SJSA1 (cell line): ENCODE results near the gene NCS1. TPM values are rescaled to one million over a fixed set of nuclear protein-coding genes. Genes with fewer than 3 reads are reported as not detected.

ENCODE experiments used
- DNase-seq, 2 experiments: peaks; one replicate each; pipeline ENCODE4 v3.0.0-alpha.2; 2015 to 2020; ENCODE audit warnings: low spot score in 2 of 2, low read depth in 1 of 2
- H3K27ac ChIP-seq: fragments of 250-450 bp; sonication (Bioruptor Pico); 2 replicates; pipeline ENCODE4 v1.5.1; 2020; ENCODE audit warnings: mild to moderate bottlenecking, moderate library complexity
- H3K27me3 ChIP-seq: fragments of 250-450 bp; sonication (Bioruptor Pico); replicated peaks from 2 replicates; pipeline ENCODE4 v1.5.1; 2020; ENCODE audit warnings: mild to moderate bottlenecking, moderate library complexity
- H3K36me3 ChIP-seq: fragments of 250-450 bp; sonication (Bioruptor Pico); 2 replicates; pipeline ENCODE4 v1.5.1; 2020; ENCODE audit warnings: mild to moderate bottlenecking
- H3K4me1 ChIP-seq: fragments of 250-450 bp; sonication (Bioruptor Pico); replicated peaks from 2 replicates; pipeline ENCODE4 v1.6.1; 2021; ENCODE audit warnings: mild to moderate bottlenecking
- H3K4me3 ChIP-seq: fragments of 250-450 bp; sonication (Bioruptor Pico); 2 replicates; pipeline ENCODE4 v1.5.1; 2020; ENCODE audit warnings: mild to moderate bottlenecking
- H3K9me3 ChIP-seq: fragments of 250-450 bp; sonication (Bioruptor Pico); replicated peaks from 2 replicates; pipeline ENCODE4 v1.5.1; 2020; ENCODE audit warnings: mild to moderate bottlenecking
- total RNA-seq: library from RNA; depleted of rRNA; stranded (reverse); fragments of >200 nt; shearing (Covaris generic); gene quantifications from 2 replicates; pipeline ENCODE4 v1.2.3, GENCODE V29; 2014

NCS1 gene
- total RNA-seq, 1 experiment from 2014 or later = 44.6 TPM

DNA sequence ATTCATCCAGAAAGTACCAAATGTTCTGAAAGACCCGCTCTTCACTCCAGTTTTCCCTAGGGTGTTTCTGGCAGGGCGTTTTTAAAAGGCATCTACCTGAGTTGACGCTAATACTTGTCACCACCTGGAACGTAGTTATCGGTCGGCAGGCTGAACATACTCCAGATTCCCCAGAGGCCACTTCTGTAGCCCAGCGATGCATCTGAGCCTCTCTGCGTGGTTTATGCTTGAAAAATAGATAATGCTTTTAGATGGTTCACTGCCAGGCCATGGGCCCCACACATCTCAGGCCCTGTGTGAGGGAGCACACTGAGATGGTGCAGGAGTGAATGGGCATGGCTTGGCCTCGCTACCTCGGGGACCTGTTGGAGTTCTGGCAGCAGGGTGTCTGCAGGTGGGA is 33.0 kb upstream of the NCS1 start:
- DNase-seq = no peak
- no peaks in the 10 kb centered on the region for H3K9me3 ChIP-seq

DNA sequence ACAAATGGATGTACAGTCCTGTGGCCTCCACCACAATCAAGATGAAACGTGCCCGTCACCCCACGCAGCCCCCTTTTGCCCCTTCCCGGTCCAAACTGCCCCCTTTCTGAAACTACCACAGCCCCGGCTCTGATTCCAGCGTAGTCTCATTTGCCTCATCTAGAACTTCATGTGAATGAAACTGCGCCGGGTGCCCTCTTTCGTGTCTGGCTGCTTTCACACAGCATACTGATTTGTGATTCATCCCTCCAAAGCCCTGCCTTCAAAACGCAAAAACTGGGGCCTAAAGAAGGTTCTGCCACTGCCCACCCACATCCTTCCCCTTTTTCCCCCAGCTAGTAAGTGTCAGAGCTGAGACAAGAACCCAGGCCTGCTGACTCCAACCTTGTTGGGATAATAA is 31.5 kb upstream of the NCS1 start:
- H3K4me1 ChIP-seq = peaks cover 35% of the 10 kb centered on the region
- peaks cover 12% of the 10 kb centered on the region for H3K36me3 ChIP-seq
- no peaks in the 10 kb centered on the region for H3K27me3 ChIP-seq
- no peak overlapping the region for H3K4me3 ChIP-seq
- no peaks in the 10 kb centered on the region for H3K9me3 ChIP-seq
- H3K27ac ChIP-seq = no peak overlapping the region
- DNase-seq = no peak

More for the DNA sequence above, 33.0 kb upstream of the NCS1 start:
- Histone ChIP-seq H3K4me1 (peaks cover 35% of the 10 kb centered on the region), H3K27me3 (no peaks in the 10 kb centered on the region), H3K4me3 (no peak overlapping the region), H3K27ac (peak overlapping the region; percentile 53; the same call in 1 of the 2 replicates), H3K36me3 (peaks cover 18% of the 10 kb centered on the region)

DNA sequence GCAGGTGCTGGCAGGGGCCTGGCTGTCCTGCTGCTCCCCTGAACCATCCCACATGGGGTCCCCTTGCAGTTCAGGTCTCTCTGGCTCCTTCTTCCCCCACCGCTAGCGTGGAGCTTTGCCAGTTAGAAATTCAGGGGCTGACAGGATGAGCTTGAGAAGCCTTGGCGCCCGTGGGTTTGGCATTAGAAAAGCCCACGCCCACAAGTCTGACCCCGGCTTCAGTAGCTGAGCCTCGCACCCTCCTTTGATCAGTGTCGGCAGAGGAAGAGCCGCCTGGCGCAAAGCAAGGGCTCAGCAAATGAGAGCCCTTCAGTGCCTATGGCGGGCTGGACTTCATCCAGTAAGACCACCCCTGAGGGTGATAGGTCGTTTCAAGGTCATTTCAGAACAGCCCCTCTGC is 30.1 kb upstream of the NCS1 start:
- no peak overlapping the region for H3K4me3 ChIP-seq
- peaks cover 2% of the 10 kb centered on the region; the same call in 1 of the 2 replicates for H3K36me3 ChIP-seq
- peaks cover 35% of the 10 kb centered on the region for H3K4me1 ChIP-seq
- no peak for DNase-seq
- no peaks in the 10 kb centered on the region; the same call in 1 of the 2 replicates for H3K27me3 ChIP-seq
- no peaks in the 10 kb centered on the region for H3K9me3 ChIP-seq
- H3K27ac ChIP-seq = no peak overlapping the region

DNA sequence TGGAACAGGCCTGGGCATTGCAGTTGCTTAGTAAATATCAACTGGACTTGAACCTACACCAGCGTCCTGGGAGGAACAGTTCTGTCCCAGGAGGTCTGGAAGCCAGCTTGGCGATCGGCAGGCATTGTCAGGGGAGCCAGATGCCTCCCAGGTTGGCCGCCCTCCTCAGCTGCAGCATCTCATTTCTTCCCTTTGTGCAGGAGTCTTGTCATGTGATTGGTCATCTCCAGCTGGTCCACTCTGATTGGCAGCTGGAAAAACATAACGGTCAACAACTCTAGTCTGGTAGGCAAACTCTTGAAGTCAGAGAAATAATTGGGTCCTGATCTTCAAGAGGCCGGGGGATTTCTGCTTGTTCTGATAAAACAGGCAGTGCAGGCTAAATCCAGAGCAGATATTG is 29.6 kb upstream of the NCS1 start:
- Histone ChIP-seq H3K9me3 (no peaks in the 10 kb centered on the region), H3K4me3 (no peak overlapping the region), H3K36me3 (no peaks in the 10 kb centered on the region), H3K4me1 (peaks cover 29% of the 10 kb centered on the region), H3K27ac (no peak overlapping the region), H3K27me3 (no peaks in the 10 kb centered on the region; the same call in 1 of the 2 replicates)
- no peak for DNase-seq

DNA sequence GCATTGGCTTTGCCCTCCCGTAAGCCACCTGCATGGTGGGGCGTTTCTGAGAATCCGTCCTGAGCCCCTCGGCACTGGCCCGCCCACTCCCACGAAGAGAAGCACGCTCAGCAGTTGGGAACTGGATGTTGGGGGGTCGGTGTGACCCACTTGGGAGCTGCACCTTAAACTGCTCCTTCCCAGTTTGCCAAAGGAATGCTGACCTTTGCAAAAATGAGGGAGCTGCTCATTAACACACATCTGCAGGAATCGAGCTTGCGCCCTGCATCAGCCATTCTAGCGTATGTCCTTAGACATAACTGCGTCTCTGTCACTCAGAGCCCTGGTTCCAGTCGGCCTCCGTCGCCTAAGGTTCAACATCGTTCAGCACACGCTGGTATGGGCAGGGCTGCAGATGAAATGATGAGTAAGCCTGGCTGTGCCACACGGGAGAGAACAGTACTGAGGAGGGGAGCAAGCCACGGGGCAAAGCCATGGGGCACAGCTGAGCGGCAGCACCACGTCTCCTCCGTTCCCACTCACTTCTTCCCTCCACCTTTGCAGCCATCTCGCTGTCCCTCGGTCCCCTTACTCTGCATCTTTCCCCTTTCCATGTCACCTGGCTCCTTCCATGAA is 28.8 kb upstream of the NCS1 start:
- no peak overlapping the region for H3K27ac ChIP-seq
- peaks cover 22% of the 10 kb centered on the region for H3K4me1 ChIP-seq
- DNase-seq = no peak
- H3K9me3 ChIP-seq = no peaks in the 10 kb centered on the region
- no peak overlapping the region for H3K4me3 ChIP-seq
- no peaks in the 10 kb centered on the region for H3K36me3 ChIP-seq
- no peaks in the 10 kb centered on the region; the same call in 1 of the 2 replicates for H3K27me3 ChIP-seq

DNA sequence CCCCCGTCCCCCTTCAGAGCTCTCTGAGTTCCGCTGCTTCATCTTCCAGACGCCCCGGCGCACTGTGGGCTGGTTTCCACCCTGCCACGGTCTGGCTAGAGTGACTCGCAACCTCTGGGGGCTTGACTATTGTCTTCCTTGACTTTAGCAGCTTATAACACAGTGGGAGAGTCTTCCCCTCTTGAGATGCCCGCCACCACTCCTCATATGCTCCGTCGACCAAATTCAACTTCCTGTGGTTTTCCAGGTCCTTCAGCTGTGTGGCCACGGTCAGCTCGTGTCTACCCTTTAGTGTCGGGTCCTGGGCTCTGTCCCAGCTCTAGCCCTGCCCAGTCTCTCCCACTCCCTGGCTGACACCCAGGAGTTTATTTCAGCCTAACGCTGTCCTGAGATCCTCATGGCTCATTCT is 28.2 kb upstream of the NCS1 start:
- Histone ChIP-seq H3K36me3 (no peaks in the 10 kb centered on the region), H3K9me3 (no peaks in the 10 kb centered on the region), H3K4me3 (no peak overlapping the region), H3K4me1 (peaks cover 16% of the 10 kb centered on the region), H3K27me3 (no peaks in the 10 kb centered on the region; the same call in 1 of the 2 replicates), H3K27ac (no peak overlapping the region)
- peak in 1 of 2 experiments; percentile 25 for DNase-seq

DNA sequence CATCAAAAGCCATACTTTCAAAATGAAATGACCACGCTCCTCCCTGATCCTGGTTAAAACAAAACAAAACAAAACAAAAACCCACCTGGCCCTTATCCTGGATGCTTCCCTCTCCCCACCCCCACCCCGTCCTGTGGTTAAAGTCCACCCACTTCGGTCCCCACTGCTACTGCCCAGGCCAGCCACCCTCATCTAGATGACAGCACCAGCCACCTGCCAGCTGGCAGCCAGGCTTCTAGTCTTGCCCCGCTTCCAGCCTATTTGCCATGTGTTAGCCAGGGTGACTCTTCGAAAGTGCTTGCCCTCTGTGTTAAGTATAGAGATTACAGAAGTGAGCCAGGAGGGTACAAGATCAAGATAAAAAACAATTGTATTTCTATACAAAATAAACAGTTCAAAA is 27.5 kb upstream of the NCS1 start:
- DNase-seq = no peak
- no peak overlapping the region for H3K27ac ChIP-seq
- peaks cover 9% of the 10 kb centered on the region for H3K4me1 ChIP-seq
- H3K4me3 ChIP-seq = no peak overlapping the region
- no peaks in the 10 kb centered on the region for H3K36me3 ChIP-seq
- H3K27me3 ChIP-seq = no peaks in the 10 kb centered on the region; the same call in 1 of the 2 replicates
- no peaks in the 10 kb centered on the region for H3K9me3 ChIP-seq

DNA sequence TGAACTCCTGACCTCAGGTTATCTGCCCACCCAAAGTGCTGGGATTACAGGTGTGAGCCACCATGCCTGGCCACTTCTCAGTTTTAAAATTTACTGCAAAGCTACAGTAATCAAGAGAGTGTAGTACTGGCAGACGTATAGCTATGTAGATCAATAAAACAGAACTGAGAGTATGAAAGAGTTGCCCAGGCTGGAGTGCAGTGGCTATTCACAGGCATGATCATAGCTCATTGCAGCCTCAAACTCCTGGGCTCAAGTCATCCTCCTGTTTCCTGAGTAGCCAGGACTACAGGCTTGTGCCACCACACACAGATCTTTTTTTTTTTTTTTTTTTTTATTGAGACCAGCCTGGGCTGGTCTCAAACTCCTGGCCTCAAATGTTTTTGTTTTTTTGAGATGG is 26.5 kb upstream of the NCS1 start:
- no peak for DNase-seq
- Histone ChIP-seq H3K27me3 (no peaks in the 10 kb centered on the region; the same call in 1 of the 2 replicates), H3K9me3 (no peaks in the 10 kb centered on the region), H3K4me1 (peaks cover 12% of the 10 kb centered on the region), H3K4me3 (no peak overlapping the region), H3K36me3 (no peaks in the 10 kb centered on the region), H3K27ac (no peak overlapping the region)

DNA sequence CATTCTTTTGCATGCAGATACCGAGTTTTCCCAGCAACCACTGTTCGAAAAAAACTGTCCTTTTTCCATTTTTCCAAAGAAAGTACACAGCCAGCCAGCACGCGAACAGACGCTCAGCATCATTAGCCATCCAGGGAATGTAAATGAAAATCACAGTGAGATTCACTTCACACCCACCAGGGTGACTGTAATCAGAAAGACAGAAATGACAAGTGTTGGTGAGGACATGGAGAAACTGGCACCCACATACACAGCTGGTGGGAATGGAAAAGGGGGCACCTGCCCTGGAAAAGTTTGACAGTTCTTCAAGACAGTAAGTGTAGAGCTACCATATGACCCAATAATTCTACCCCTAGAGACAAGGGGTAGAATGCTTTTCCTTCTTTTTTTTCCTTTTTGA is 25.0 kb upstream of the NCS1 start:
- no peaks in the 10 kb centered on the region for H3K36me3 ChIP-seq
- H3K4me1 ChIP-seq = peaks cover 17% of the 10 kb centered on the region
- no peak for DNase-seq
- H3K27me3 ChIP-seq = no peaks in the 10 kb centered on the region; the same call in 1 of the 2 replicates
- H3K4me3 ChIP-seq = no peak overlapping the region
- no peaks in the 10 kb centered on the region for H3K9me3 ChIP-seq
- no peak overlapping the region for H3K27ac ChIP-seq

DNA sequence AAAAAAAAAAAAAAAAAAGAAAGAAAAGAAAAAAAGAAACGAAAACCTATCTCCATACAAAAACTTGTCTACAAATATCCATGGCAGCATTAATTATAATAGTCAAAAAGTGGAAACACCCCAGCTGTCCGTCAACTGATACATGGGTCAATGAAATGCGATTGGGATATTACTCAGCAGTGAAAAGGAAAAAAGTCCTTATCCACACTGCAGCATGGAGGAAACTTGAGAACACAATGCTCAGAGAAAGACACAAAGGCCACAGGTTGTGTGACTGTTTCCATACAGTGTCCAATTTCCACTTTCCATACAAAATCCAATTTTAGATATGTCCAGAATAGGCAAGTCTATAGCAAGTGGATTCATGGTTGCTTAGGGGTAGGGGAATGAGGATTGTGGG is 24.3 kb upstream of the NCS1 start:
- Histone ChIP-seq H3K4me1 (peaks cover 17% of the 10 kb centered on the region), H3K9me3 (no peaks in the 10 kb centered on the region), H3K27me3 (no peaks in the 10 kb centered on the region; the same call in 1 of the 2 replicates), H3K27ac (no peak overlapping the region), H3K4me3 (no peak overlapping the region), H3K36me3 (no peaks in the 10 kb centered on the region)
- no peak for DNase-seq

DNA sequence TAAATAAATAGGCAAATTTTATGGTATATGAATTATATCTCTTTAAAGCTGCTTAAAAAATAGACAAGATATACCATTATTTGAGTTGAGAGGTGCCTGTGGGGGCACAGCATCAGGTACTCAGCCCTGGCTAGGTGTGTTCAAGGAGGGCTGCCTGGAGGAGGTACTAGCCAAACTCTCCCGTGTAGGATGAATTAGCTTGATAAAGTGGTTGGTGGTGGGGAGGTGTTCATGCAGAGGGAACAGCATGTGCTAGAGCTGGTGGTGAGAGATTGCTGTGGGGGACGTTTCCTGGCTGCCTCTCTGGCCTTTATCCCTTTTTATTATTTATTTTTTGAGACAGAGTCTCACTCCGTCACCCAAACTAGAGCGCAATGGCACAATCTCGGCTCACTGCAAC is 23.2 kb upstream of the NCS1 start:
- H3K27me3 ChIP-seq = no peaks in the 10 kb centered on the region; the same call in 1 of the 2 replicates
- no peaks in the 10 kb centered on the region for H3K36me3 ChIP-seq
- H3K27ac ChIP-seq = no peak overlapping the region
- peaks cover 10% of the 10 kb centered on the region for H3K4me1 ChIP-seq
- H3K4me3 ChIP-seq = no peak overlapping the region
- no peaks in the 10 kb centered on the region for H3K9me3 ChIP-seq
- no peak for DNase-seq

DNA sequence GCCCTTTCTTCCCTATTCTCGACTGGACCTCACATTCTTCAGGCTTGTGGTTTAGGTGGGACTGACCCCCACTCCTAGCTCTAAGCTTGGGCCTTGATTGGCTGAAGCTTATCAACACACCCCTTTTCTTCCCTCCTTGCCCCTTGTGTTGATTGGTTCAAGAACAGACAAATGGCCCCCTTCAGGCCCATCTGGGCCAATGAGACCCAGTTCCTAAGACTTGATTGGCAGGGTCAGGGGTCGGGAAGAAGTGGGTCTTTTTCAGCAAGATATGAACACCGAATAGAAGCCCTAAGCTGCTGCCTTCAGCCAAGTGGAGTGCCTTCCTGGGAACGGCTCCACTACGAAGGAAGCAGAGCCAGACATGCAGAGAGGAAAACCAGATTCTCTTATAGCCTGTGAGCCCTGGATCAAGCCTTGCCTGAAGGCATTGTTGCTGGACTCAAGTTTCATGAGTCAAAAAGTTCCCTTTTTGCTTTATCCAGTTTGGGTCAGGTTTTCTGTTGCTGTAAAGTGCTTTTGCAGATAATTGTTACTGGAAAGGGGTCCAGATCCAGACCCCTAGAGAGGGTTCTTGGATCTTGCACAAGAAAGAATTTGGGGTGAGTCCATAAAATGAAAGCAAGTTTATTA is 22.4 kb upstream of the NCS1 start:
- H3K27me3 ChIP-seq = no peaks in the 10 kb centered on the region; the same call in 1 of the 2 replicates
- H3K27ac ChIP-seq = no peak overlapping the region
- no peaks in the 10 kb centered on the region for H3K9me3 ChIP-seq
- H3K4me3 ChIP-seq = no peak overlapping the region
- H3K36me3 ChIP-seq = no peaks in the 10 kb centered on the region
- no peak for DNase-seq
- peaks cover 8% of the 10 kb centered on the region for H3K4me1 ChIP-seq

DNA sequence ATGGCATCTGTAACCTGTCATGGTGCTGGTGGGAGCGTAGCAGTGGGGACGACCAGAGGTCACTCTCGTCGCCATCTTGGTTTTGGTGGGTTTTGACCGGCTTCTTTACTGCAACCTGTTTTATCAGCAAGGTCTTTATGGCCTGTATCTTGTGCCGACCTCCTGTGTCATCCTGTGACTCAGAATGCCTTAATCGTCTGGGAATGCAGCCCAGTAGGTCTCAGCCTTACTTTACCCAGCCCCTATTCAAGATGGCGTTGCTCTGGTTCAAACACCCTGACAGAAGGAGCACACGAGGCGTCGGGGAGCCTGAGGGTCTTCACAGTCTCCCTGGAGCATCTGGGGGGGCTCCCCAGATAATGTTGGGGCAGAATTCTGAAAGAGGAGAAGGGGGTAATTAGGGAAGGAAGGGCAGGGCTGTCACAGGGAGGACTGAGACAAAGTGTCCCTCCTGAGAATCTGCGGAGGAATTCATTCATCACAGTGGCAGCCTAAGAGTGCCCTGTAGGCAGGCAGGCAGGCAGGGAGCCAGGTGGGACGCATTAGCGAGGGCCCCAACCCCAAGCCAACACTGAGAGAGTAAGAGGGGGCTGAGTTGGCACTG is 21.3 kb upstream of the NCS1 start:
- no peak for DNase-seq
- Histone ChIP-seq H3K9me3 (no peaks in the 10 kb centered on the region), H3K4me1 (peaks cover 8% of the 10 kb centered on the region), H3K36me3 (no peaks in the 10 kb centered on the region), H3K27ac (peak overlapping the region; percentile 29; the same call in 1 of the 2 replicates), H3K27me3 (no peaks in the 10 kb centered on the region; the same call in 1 of the 2 replicates), H3K4me3 (no peak overlapping the region)

DNA sequence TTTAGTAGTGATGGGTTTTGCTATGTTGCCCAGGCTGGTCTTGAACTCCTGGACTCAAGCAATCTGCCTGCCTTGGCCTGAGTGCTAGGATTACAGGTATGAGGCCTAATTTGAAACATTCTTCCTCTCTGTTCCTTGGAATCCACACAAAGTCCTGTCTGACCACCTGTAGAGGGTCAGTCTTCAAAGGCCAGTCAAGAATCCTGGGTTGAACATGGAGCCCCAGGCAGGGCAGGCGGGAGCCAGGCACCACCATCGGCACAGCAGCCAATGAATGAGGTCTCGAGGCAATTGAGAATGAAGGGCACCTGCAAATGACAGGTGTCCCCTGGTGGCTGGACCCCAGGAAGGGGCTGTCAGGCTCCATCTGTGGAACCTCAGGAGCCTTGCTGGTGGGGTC is 17.4 kb upstream of the NCS1 start:
- H3K4me3 ChIP-seq = no peak overlapping the region
- H3K9me3 ChIP-seq = no peaks in the 10 kb centered on the region
- H3K36me3 ChIP-seq = no peaks in the 10 kb centered on the region
- no peak overlapping the region for H3K27ac ChIP-seq
- H3K4me1 ChIP-seq = peaks cover 8% of the 10 kb centered on the region
- no peak for DNase-seq
- H3K27me3 ChIP-seq = no peaks in the 10 kb centered on the region
